Activated CD8-positive, alpha-beta memory T cell treated with anti-CD3 and anti-CD28 coated beads for 24 hours (primary cell): Measurements from ENCODE around the gene ATRN.
"Not testable (repeated sequence)": the region's sequence is repeated elsewhere in the genome, so short reads cannot be mapped to it uniquely, and the experiment has no call there.

Experiments used
- DNase-seq: peaks from one replicate; pipeline ENCODE4 v3.0.0-alpha.2; 2020

ATRN gene

DNA sequence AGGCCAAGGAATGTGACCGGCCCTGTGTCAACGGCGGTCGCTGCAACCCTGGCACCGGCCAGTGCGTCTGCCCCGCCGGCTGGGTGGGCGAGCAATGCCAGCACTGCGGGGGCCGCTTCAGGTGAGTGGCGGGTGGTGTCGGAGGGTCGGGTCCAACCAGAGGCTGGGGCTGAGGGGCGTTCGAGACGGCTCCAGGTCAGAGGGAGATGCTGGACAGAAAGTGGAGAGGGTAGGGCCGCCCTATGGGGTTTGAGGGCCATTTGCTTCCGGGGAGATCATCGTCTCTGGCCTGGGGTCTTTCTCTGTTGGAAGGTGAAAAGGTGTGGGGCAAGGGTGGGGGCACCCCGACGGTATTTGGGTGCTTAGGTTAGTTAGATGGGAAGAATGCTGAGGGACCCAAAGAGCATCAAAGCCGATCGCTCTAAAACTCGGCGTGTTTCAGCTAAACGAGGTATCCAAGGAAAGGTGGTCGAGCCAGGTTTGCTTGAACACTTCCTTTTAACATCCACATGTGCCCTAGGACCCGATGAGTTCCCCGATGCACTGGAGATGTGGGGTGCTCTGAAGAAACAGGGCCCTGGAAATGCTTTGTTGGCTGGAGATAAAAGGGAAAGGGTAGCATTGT is 691 bp downstream of the ATRN start:
- DNase-seq = no peak

DNA sequence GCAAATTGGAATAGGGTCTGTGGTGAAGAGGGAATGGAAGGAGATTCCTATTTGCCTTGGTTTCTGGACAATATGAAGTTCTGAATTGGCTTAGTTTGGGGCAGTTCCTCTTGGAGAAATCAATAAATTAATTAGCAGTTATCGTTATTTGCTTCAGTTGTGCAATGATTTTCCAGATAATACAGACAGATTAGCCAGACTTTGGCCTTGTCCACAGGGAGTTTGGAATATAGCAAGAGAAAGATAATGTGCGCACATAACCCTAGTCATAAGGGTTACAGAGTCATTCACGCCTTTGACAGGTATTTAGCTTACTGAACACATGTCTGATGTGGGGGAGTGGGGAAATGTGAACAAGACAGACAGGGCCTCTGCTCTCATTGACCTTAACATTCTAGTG is 1.3 kb downstream of the ATRN start:
- DNase-seq = no peak

DNA sequence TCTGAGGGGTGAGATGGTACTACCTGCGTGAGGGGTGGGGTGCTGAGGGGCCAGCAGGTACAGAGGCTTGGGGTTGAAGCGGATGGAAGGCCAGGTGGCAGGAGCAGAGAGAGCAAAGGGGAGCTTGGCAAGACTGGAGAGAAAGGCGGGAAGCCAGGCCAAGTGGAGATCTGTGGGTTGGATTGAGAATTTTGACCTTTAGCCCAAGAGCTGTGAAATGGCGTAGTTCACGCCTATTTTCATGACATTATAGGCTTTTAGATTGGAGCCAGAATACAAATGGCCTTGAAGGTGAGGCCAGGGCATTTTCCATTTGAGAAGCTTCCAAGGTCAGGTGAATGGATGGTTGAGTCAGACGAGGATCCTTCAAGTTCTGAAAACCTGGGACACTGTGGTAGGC is 2.5 kb downstream of the ATRN start:
- no peak for DNase-seq

DNA sequence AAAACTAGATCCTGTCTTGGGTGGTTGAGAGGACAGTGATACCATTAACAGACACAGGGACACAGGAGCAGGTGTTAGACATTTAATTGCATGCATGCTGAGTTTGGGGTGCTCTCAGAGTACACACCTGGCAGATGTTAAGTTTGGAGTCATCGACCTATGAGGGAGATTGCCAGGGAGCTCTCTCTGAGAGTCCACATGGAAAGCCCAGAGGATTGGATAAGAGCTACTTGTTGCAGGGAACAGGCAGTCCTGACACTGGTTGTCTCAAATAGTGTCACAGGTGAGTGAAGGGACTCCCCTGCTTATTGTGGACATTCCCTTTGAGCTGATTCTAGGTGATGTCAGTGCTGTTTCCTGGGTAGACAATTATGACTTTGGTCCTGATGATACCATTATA is 3.1 kb downstream of the ATRN start:
- no peak for DNase-seq

DNA sequence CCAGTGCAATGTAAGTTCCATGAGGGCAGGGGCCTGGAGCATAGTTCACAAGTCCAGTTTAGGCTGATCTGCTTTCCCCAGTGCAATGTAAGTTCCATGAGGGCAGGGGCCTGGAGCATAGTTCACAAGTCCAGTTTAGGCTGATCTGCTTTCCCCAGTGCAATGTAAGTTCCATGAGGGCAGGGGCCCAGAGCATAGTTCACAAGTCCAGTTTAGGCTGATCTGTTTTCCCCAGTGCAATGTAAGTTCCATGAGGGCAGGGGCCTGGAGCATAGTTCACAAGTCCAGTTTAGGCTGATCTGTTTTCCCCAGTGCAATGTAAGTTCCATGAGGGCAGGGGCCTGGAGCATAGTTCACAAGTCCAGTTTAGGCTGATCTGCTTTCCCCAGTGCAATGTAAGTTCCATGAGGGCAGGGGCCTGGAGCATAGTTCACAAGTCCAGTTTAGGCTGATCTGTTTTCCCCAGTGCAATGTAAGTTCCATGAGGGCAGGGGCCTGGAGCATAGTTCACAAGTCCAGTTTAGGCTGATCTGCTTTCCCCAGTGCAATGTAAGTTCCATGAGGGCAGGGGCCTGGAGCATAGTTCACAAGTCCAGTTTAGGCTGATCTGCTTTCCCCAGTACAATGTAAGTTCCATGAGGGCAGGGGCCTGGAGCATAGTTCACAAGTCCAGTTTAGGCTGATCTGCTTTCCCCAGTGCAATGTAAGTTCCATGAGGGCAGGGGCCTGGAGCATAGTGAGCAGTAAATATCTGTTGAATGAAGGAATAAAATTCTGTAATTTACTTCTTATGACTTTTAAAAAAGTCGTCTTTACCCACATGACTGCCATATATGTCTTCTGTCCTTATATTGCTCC is 6.4 kb downstream of the ATRN start:
- not testable (repeated sequence) for DNase-seq

DNA sequence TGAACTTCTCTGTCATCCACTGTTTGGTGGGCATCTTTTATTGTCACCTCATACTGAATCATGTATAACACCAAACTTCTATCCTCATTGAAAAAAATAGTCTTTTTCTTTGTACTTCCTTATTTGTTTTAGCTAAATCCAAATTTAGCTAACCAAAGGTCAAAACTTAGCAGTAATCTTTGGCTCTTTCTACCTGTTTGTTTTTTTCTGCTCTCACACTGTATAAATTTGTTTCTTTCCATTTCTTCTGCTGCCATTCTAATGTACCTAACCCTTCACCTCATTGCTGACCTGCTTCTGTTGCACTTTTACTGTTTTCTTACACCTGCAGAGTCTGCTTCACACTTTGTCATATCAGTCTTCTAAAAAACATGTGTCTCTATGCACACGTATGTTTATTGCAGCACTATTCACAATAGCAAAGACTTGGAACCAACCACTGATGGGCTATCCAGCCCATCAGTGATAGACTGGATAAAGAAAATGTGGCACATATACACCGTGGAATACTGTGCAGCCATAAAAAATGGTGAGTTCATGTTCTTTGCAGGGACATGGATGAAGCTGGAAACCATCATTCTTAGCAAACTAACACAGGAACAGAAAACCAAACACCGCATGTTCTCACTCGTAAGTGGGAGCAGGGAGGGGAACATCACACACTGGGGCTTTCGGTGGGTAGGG is 7.2 kb downstream of the ATRN start:
- DNase-seq = no peak

DNA sequence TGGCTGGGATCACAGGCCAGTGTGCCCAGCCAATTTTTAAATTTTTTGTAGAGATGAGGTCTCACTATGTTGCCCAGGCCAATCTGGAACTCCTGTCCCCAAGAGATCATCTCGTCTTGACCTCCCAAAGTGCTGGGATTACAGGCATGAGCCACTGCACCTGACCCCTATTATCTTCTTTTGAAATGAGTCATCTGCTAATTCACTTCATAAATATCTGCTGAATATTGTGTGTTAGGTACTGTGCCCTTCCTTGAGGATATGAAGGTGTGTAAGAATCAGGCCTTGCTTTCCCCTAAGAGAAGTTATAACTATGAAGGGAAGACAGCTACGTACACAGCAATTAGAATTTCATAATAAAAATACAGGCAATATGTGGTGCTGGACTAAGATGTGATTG is 8.2 kb downstream of the ATRN start:
- DNase-seq = no peak

DNA sequence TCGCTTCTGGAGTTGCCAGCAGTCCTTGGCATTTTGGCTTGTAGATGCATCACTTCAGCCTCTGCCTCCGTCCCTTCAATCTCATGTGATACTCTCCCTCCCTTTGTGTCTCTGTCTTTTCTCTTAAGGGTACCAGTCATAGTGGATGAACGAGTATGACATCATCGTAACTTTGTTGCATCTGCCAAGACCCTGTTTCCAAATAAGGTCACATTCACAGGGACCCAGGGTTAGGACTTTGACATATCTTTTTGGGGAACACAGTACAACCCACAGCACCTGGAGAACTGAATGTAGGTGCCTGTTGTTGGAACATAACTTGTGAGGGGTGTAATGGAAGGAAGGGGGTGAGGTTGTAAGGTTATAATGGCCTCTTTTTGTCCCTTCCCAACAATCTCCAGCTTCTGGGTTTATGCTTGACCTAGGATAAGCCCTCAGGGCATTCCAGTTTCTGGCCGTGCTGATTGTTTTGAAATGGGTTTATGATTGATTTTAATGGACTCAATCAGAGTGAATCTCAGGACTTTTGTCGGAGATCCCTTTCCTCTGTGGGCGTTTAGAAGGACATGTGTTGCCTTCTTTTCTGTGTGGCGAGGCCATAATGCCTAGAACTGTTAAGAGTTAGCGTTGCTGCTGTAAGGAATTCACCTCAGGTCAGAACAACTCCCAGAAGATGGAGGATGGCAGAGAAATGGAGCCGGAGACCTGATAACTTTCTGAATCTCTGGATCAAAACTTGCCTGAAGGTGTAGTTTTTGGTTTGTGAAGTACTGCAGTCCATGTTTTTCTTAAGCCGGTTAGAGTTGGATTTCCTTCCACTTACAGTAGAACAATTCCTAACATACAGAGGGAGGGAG is 9.2 kb downstream of the ATRN start:
- DNase-seq = no peak

DNA sequence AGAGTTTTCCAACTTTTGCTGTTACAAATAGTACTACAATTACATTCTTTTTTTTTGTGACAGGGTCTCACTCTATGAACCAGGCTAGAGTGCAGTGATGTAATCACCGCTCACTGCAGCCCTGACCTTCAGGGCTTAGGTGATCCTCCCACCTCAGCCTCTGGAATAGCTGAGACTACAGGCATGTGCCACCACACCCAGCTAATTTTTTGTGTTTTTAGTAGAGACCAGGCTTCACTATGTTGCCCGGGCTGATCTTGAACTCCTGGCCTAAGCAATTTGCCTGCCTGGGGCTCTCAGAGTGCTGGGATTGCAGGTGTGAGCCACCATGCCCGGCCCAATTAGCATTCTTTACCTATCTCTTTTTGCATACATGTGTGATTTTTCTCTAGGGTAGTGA is 12.5 kb downstream of the ATRN start:
- DNase-seq = no peak

DNA sequence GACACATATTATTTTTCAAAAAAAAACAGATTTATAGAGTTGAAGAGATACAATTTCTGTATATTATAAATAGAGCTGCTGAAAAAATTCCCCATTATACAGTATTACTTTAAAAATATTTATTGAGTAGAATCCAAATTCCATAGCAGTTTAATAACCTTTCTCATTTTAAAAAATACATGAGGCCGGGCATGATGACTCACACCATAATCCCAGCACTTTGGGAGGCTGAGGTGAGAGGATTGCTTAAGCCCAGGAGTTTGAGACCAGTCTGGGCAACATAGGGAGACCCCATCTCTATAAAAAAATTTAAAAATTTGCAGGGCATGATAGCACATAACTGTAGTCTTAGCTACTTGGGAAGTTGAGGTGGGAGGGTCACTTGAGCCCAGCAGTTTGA is 13.0 kb downstream of the ATRN start:
- no peak for DNase-seq

DNA sequence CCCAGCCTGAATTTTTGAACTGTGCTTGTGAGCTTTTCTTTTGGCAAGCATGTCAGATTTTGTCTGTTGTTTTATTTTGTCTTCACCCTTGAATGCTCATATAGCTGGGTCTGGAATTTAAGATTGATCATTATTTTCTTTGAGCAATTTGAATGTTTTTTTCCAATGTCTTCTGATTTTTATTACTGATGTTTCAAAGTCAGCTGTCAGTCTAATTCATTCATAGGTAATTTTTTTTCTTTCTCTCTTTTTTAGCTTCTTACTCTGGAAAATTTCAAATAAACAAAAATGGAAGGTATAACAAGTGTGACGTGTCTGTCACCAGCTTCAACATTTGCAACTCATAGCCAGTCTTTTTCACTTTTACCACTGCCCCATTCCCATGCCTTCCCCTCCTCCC is 15.1 kb downstream of the ATRN start:
- DNase-seq = no peak

DNA sequence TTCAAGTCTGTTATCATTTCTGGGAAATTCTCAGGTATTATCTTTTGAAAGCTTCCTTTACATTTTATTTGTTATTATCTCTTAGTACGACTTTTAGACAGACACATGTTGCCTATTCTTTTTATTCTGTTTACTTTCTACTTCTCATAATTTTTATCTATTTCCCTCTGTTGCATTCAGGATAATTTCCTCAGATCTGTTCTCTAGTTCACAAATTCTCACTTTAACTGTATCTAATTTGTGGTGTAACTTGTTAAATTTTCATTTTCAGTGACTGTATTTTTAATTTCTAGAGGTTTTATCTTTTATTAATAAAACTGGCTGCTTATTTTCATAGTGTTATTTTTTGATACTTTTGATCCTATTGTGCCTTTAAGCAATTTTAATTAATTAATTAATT is 16.0 kb downstream of the ATRN start:
- no peak for DNase-seq

DNA sequence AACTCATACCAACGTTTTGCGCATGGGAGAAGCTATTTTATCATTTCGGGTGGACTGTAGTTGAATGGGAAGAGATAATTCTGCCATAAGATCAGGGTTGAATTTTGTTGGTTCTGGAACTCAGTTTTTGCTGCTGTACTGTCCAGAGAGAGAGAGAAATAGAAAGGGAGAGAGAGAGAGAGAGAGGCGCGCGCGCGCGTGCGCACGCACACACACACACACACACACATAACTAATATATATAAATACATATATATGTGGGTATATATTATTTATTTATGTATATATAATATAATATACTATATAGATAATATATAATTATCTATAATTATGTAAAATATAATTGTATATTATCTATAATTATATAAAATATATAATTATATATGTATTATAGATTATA is 21.9 kb downstream of the ATRN start:
- DNase-seq = no peak

DNA sequence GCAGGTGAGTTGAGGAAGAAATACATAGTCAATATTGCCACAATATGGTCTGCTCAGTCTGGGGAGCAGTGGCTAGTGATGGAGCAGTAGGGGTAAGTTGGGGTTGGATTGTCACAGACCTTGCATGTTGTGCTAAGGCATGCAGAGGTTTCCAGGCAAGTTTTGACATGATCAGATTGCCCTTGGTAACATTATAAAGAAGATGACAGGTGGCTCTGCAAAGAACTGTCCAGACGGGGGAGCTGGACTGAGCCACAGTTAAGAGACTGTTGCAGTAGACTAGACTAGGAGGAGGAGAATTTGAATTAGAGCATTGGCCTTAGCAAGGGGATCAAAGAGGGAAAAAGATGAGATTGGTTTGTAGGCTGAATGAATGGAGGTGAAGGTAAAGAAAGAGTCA is 23.4 kb downstream of the ATRN start:
- no peak for DNase-seq

DNA sequence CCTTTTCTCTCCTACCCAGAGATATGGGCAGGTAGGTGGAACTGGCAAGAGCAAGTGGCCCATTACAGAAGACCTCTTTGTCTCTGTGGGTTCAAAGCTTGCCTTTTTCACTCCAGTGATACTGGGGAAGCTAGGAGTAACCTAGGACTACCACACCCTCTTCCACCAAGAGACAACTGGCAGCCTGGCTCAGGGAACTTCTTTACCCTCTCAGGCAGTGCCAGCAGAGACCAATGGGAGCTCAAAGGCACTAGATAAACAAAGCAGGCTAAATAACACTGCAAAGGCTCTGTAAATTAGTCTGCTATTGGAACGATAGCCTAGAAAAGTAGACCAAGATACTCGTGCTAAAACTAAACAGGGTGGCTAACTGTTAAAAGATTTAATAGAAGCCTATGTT is 32.1 kb downstream of the ATRN start:
- DNase-seq = no peak

DNA sequence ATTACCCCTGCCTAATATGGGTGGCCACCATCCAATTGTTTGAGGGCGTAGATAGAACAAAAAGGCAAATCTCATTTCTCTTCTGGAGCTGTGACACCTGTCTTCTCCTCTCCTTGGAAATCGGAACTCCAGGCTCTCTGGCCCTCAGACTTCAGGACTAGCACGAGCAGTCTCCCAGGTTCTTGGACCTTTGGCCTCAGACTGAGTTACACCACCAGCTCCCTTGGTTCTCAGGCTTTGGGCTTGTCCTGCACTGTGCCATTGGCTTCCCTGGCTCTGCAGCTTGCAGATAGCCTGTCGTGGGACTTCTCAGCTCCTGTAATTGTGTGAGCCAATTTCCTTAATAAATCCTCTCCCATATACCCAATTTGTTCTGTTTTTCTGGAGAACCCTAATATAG is 34.3 kb downstream of the ATRN start:
- no peak for DNase-seq

DNA sequence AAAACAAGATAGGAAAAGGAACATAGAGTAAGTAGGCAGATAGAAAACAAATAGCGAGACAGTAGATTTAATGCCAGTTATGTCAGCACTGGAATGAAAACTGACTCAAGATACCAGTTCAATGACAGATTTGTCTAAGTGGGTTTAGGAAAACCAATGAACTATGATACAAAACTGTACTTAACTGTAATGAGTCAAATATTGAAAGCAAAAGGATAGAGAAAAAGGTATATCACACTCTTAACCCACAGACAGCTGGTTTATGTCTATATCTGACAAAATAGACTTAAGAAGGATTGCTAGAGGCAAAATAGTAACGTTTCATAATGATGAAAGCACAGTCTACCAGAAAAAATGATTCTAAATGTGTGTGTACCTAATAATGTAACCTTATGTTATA is 38.2 kb downstream of the ATRN start:
- DNase-seq = no peak

DNA sequence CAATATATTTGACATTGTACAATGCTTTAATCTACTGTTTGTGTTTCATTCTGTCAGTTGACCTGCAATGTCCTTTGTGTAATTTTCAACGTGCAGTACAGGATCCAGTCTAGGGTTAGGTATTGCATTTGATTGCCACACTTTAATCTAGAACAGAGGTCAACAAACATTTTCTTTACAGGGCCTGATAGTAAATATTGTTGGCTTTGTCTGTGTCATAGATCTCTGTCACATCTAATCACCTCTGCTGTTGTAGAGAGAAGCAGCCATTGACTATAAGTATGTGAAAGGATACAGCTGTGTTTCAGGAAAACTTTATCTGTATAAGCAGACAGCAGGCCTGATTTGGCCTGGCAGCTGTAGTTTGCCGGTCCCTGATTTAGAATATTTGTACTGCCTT is 39.3 kb downstream of the ATRN start:
- no peak for DNase-seq

DNA sequence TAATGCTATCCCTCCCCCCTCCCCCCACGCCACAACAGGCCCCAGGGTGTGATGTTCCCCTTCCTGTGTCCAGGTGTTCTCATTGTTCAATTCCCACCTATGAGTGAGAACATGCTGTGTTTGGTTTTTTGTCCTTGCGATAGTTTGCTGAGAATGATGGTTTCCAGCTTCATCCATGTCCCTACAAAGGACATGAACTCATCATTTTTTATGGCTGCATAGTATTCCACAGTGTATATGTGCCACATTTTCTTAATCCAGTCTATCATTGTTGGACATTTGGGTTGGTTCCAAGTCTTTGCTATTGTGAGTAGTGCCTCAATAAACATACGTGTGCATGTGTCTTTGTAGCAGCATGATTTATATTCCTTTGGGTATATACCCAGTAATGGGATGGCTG is 41.4 kb downstream of the ATRN start:
- not testable (repeated sequence) for DNase-seq

DNA sequence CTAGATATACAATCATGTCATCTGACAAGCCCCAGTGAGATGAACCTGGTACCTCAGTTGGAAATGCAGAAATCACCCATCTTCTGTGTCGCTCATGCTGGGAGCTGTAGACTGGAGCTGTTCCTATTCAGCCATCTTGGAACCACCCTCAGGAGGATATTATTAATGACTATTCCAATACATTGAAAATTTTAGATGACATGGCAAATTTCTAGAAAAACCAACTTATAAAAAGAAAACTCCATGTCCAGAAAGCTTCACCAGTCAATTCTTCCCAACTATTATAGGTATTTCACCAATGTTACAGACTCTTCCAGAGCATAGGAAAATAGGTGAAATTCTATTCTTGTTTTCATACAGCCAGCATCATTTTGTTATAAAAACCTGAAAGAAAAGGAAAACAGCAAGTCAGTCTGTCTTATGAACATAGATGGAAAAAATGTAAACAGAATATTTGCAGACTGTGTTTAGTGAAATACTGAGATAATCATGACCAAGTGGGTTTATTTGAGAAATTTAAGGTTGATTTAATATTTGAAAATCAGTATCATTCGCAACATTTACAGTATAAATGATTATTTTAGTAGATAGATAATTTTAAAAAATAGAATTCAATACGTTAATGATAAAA is 43.3 kb downstream of the ATRN start:
- DNase-seq = no peak

DNA sequence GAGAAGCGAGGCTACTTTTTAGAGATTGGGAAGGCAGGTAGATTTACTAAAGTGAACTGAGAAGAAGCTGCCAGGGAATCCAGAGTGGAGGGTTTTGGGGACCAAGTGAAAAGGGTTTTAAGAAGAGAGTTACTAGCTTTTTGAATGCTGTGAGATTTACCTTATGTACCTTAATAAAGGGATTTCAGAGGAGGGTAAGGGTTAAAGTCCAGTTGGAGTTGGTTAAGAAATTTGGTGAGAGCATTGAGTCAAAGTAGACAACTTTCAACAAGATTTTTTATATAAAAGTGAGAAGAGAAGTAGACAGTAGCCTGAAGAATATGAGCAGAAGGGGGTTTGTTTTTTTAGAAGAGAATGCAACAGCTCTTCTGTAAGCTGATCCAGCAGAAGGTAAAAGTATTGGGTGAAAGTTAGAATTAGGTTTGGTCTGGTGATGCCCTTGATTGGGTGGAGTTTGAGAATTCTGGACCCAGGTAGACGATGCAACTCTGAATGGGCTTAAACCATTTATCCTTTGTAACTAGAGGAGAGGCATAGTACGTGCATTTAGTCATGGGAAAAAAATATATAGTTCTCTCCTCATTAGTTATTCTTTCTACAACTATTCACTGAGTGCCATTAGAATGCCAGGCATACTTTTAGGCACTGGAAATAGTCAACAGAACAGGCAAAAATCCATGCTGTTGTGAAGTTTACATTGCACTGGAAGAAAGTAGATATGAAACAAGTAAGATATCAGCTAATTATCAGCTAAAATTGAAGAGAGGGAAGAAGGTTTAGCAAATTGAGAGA is 44.8 kb downstream of the ATRN start:
- DNase-seq = no peak
